Progenitor cell of endocrine pancreas (in vitro differentiated cells): ENCODE results near the gene SPON1. TPM values are rescaled to one million over a fixed set of nuclear protein-coding genes. Genes with fewer than 3 reads are reported as not detected.
"Not testable (repeated sequence)": the region's sequence is repeated elsewhere in the genome, so short reads cannot be mapped to it uniquely, and the experiment has no call there.

ENCODE experiments used
- DNase-seq: peaks from one replicate; pipeline ENCODE4 v3.0.0; 2021; ENCODE audit warnings: low spot score; ENCODE audit not compliant: unreplicated experiment
- H3K27ac Mint-ChIP-seq: 2 replicates; pipeline ENCODE4 v1.8.0; 2021; ENCODE audit warnings: mild to moderate bottlenecking, moderate library complexity, mixed read lengths
- H3K27me3 Mint-ChIP-seq: 2 replicates; pipeline ENCODE4 v1.8.0; 2021; ENCODE audit warnings: mixed read lengths
- H3K36me3 Mint-ChIP-seq: 2 replicates; pipeline ENCODE4 v1.8.0; 2022; ENCODE audit warnings: mixed read lengths; ENCODE audit not compliant: insufficient read depth
- H3K4me1 Mint-ChIP-seq: 2 replicates; pipeline ENCODE4 v1.8.0; 2021; ENCODE audit warnings: low read depth, mixed read lengths
- H3K4me3 Mint-ChIP-seq: 2 replicates; pipeline ENCODE4 v1.8.0; 2021; ENCODE audit warnings: low read depth, mild to moderate bottlenecking, moderate library complexity, mixed read lengths
- H3K9me3 Mint-ChIP-seq: 2 replicates; pipeline ENCODE4 v1.8.0; 2021; ENCODE audit warnings: low read depth, mixed read lengths
- CTCF ChIP-seq: fragments of 200-600 bp; sonication (generic); IDR thresholded peaks from one replicate; pipeline ENCODE4 v1.5.0; 2021; ENCODE audit warnings: antibody characterized with exemption, mild to moderate bottlenecking; ENCODE audit not compliant: unreplicated experiment
- total RNA-seq: library from RNA; stranded (reverse); gene quantifications from 2 replicates; pipeline ENCODE4 v1.2.1, GENCODE V29; 2021

SPON1 gene
- total RNA-seq, 1 donor from 2014 or later: 13.7 TPM

DNA sequence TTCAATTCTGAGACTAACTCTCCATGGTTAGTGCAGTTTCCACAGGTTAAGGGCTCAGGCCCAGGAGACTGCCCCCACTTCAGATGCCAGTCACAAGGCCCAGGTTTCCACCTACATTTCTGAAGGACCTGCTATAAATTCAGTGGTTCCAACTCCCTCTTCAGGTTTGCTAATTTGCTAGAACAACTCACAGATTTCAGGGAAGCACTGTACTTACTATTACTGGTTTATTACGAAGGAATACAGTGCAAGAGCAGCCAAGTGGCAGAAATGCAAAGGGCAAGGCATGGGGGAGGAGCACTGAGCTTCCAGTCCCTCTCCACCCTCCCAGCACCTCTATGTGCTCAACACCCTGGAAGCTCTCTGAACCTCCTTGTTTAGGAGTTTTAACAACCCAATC lies 39.3 kb upstream of the SPON1 start:
- no peak overlapping the region for H3K4me3 Mint-ChIP-seq

GRCh38 chr11:13923716-13924650 lies 38.5 kb upstream of the SPON1 start:
- Mint-ChIP-seq H3K27me3 (peaks cover 11% of the 10 kb centered on the region), H3K9me3 (peaks cover 4% of the 10 kb centered on the region), H3K36me3 (no peaks in the 10 kb centered on the region), H3K4me1 (peaks cover 2% of the 10 kb centered on the region), H3K4me3 (no peak overlapping the region), H3K27ac (no peak overlapping the region)
- no peak for DNase-seq
- TF ChIP-seq CTCF: no peak

More for the DNA sequence above, 39.3 kb upstream of the SPON1 start:
- no peak for TF ChIP-seq CTCF
- H3K4me1 Mint-ChIP-seq: no peaks in the 10 kb centered on the region
- no peaks in the 10 kb centered on the region for H3K36me3 Mint-ChIP-seq
- DNase-seq: no peak
- H3K27ac Mint-ChIP-seq: no peak overlapping the region
- H3K27me3 Mint-ChIP-seq: peaks cover 13% of the 10 kb centered on the region
- H3K9me3 Mint-ChIP-seq: peaks cover 4% of the 10 kb centered on the region

GRCh38 chr11:13924801-13925327 lies 37.7 kb upstream of the SPON1 start:
- Mint-ChIP-seq H3K27me3 (peaks cover 8% of the 10 kb centered on the region), H3K4me1 (peaks cover 5% of the 10 kb centered on the region), H3K9me3 (peaks cover 4% of the 10 kb centered on the region), H3K27ac (no peak overlapping the region), H3K4me3 (no peak overlapping the region), H3K36me3 (no peaks in the 10 kb centered on the region)
- TF ChIP-seq CTCF: no peak
- DNase-seq: no peak

- not testable (repeated sequence) for H3K4me3 Mint-ChIP-seq, H3K4me1 Mint-ChIP-seq
These were observed 36.2 kb upstream of the SPON1 start for GRCh38 chr11:13926366-13926765.

DNA sequence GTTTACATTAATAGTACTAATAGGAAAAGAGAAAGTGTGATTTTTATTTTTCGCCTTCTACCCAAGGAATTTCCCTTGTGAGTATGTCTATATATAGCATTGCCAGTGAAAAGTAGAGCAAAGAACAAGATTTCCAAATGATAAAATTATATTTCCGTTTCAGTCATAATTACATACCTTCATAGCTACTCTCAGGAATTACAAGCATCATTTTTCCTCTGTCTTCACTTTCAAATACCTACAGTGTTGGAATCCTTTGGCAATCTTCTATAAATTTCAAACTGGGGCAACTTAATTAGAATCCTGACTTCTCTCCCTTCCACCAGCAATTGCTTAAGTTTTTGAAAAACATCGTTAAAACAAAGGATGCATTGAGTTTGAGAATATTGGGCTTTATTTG lies 35.5 kb upstream of the SPON1 start:
- no peaks in the 10 kb centered on the region for H3K36me3 Mint-ChIP-seq
- H3K9me3 Mint-ChIP-seq: peaks cover 4% of the 10 kb centered on the region
- no peak overlapping the region for H3K27ac Mint-ChIP-seq
- H3K4me1 Mint-ChIP-seq: peaks cover 7% of the 10 kb centered on the region
- TF ChIP-seq CTCF: no peak
- no peak for DNase-seq
- no peak overlapping the region for H3K4me3 Mint-ChIP-seq
- peaks cover 4% of the 10 kb centered on the region for H3K27me3 Mint-ChIP-seq

More at GRCh38 chr11:13926366-13926765, 36.2 kb upstream of the SPON1 start:
- H3K27ac Mint-ChIP-seq, H3K27me3 Mint-ChIP-seq, H3K36me3 Mint-ChIP-seq, H3K9me3 Mint-ChIP-seq, DNase-seq: not testable (repeated sequence)

DNA sequence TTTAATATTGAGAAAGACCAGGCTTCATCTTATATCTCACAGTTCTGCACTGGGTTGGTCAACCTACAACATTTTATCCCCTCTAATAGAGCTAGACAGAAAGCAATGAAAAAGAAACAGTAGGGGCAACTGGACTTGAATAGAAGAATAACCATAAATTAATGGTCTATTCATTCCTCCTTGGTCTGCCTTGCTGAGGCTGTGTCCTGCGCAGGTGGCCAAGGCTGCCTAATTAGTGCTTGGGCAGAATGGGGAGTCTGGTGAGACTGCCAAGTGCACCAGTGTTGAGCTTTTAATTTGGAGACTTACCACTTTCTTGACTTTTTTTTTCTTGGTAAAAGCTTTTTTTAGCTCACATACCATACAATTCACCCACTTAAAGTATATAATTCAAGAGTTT lies 35.0 kb upstream of the SPON1 start:
- TF ChIP-seq CTCF: no peak
- Mint-ChIP-seq H3K27ac (no peak overlapping the region), H3K27me3 (peaks cover 4% of the 10 kb centered on the region), H3K9me3 (peaks cover 4% of the 10 kb centered on the region), H3K4me1 (peaks cover 7% of the 10 kb centered on the region), H3K36me3 (no peaks in the 10 kb centered on the region), H3K4me3 (no peak overlapping the region)
- DNase-seq: no peak
